T-helper 22 cell (primary cell): ENCODE measurements around the gene SLC5A7.

Experiments used
- DNase-seq: peaks from one replicate; pipeline ENCODE4 v3.0.0-alpha.2; 2020; ENCODE audit warnings: low read depth

Gene SLC5A7

DNA sequence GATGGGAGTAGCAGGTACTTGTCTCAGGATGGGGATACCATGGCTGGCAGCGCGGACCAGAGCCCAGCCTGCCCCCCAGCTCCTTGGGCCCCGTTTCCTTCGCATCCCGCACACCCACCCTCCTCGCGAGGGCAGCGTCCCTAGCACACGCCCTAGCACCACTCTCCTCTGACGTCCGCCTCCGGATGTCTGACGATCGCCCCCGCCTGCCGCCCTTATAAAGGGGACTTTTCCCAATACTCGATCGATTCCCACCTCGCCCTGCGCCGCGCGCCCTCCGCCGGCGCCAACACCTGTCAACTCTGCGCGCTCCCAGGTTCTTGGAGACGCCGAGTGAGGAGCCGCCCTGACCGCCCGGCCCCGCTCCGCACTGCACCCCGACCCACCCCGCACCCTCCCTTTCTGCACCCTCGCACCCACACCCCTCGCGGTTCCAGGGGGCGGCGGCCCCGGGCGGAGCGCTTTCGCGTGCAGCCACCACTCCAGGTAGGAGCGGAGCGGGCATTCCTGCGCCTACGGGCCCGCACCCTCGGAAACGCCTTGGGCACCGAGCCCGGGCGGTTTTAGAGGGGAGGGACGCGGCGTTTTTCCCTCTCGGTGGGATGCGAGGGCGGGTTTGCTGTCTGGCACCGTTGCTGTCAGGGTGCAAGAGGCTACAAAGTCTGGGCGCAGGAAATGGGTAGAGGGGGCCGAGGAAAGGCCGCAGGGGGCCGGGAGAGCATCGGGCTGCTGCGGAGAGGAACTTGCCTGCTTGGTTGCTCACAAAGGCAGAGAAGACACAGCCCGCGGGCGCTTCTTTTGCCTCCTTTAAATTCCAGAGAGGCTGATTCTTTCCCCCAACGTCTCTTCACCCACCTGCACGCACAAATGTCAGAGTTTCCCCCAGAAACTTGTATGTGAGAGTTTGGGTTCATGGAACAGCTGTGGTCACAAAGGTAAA lies at the start of gene SLC5A7:
Gene SLC5A7, plus strand, starts transcription at position 247 of the 940 bp plus-strand sequence. CDS start 1,632 bp downstream, outside the sequence.
- DNase-seq, result no peak

DNA sequence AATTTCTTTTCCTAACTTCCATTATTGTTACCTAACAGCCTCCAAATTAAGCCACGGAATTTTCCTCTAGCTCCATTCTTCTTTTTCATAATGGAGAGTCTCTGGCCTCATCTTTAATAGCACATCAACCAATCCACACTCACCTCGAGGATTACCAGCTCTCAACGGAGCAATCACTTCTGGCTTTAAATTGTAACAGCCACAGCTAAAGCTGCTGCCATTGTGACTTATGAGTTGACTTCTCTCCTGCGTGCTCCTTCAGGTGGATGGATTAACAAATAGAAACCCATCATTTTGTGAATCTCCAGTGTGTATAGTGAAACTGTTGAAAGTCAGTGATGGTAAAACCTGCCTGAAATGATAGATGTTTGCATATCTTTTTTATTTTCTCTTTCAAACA lies 24.9 kb upstream of the SLC5A7 start:
- no peak for DNase-seq

DNA sequence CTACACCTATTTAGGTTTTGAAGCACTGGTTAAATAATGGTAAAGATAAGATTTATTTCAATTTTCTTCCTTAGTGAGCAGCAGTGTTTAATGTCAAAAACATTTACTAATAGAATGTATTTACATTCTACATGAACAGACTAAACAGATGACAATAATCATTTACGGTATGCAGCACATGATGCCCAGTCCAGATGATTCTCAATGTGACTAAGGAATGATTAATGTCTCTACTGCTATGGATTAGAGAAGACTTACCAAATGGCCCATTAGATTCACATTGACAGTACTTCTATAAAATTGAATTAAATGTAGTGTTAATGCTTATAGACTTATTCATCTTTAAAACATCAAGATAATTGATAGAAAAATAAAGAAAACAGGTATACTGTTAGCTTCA lies 22.1 kb upstream of the SLC5A7 start:
- no peak for DNase-seq

DNA sequence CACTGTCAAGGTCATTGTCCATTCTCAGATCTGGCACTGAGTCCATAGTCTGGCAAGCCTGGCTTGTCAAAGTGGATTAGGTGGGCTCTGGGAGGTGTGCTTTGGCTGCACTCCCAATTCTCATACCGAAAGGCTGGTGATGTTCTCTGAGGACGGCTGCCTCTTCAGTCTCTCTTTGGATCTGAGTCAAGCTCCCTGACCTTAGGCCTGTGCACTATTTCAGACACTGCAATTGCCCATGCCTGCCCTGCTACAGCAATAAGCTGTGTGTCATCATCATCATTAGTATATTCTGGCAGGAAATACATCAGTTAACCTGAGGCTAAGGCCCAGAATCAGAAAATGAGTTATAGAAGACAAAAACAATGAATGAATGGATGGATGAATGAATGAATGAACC lies 1.6 kb upstream of the SLC5A7 start:
- DNase-seq, result no peak

DNA sequence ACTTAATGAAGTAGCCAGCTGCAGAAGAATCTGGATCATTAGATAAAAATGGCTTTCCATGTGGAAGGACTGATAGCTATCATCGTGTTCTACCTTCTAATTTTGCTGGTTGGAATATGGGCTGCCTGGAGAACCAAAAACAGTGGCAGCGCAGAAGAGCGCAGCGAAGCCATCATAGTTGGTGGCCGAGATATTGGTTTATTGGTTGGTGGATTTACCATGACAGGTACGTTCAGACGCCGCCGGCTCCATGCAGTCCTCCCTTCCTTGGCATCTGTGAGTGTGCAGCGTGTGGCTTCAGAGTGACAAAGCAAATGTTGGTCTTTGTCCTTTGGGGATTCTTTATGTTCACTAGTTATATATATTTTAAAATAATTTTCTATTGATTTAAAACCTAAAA lies 1.8 kb downstream of the SLC5A7 start:
- no peak for DNase-seq

DNA sequence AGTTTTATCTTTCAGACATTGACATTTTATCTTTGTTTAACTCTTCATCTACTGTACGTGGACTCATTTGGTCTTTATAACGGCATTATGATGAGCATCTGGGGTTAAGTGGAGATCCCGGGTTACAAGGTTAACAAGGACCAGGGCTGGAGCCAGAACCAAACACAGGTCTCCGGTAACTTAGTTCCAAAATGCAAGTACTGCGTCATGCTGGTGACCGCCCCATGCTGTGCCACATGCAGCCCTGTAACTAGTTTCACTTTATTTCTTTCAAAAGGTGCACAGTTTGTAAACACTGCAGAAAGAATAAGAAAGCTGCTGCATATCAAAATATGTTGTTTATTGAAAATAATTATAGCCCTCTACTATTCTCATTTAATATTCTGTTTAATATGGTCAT lies 3.1 kb downstream of the SLC5A7 start:
- no peak for DNase-seq

DNA sequence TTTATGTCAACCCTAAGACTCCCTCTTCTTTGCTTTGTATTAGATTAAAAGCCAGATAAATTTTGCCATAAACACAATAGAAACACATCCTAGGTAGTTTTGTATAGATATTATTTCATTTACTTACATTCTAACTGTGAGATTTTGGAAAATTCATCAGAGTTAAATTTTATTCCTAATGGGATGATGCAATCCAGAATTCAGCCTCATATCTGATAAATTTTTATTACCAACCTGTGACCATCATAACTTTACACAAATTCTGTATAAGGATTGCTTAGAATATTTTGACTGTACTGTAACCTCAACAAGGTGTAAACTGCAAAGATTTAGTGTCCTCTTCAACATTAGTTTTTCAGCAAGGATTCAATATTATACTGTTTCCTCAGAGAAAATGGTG lies 4.4 kb downstream of the SLC5A7 start:
- DNase-seq, result no peak

DNA sequence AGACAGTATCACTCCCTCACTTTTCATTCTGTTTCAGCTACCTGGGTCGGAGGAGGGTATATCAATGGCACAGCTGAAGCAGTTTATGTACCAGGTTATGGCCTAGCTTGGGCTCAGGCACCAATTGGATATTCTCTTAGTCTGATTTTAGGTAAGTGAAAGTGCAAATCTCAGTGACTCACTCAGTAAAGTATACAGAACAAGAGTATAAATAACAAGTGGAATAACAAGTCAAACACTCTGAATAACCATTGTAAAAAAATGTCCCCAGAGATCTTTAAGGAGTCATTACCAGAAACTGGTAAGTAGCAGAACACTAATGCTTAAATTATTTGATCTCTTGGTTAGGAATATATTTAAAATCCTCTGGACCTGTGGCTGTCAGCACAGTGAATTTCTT lies 5.7 kb downstream of the SLC5A7 start:
- no peak for DNase-seq

DNA sequence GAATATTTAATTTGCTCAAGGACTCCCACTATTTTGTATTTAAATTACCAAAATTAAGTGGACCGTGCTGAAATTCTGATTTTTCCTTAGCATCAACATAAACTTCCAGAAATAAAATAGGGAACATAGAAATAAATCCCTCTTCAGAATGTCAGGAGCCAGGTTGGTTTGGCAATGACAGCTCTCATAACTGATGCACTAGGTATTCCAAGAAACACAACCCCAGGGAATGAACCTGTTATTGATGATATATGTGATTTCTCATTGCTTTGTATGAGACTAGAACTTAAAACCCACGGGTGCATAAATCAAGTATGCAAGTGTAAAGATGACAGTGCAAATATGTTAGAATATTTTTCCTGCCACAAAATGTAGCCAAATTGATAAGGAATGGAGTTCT lies 12.8 kb downstream of the SLC5A7 start:
- DNase-seq, result no peak

DNA sequence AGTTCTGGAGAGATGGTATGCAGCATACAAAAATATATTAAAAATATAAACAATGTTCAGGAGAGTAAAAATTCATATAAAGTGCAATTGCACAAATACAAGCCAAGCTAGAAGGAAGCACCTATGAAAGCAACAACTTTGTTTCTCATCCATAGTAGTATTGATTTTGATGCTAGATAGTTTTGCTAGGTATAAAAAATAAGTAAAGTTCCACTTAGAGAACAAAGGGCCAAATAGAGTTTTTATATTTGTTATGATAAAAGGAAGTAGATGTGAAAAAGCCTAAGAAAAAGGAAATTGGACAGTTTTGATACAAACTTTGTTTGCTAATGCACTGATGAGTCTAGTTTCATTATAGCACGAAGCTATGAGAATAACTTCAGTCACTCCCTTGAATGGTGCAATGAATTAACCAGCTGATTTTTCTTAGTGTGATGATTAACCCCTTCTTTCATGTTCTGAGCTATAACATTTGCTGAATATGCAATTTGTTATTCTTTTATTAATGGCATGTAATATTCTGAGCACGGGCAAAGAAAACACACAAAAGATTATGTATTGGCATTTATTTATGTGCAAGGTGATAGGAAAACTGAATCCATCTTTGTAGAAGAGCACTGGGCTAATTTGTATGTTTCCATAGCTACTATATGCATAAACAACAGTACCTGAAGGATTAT lies 24.7 kb downstream of the SLC5A7 start:
- DNase-seq, result no peak

DNA sequence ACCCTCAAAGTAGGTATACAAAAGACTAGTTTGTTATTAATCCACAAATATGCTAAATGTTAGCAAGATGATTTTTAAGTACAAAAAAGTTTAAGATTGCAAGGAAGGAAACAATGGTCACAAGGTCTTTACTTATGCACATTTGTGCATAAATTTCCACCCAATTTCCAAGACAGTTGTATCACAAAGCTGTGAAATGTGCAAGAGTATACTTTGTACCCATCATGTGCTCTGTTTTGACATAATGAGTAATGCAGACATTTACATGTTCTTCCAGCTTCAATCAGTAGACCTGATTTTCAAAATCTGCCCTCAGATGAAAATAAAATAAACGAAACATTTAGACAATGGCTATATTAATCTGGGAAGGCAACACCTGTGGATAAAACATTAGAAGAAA lies 27.0 kb downstream of the SLC5A7 start:
- DNase-seq, result no peak

DNA sequence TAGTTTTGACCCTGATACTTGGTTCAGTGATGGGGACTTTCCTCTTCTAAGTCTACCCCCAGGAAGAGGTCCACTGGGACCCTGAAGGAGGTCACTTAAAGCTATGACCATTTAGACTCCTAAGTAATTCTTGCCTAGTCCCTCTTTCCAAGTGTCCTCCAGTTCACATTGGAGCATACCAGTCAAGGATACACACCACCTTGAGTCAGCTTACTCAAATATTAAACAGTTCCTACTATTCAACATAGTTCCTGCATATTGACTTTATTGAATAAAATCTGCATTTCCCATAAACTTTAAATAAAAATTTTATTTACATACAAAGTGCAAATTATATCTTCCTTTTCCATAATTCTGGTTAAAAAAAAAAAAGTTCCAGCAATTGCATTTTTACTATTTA lies 36.3 kb downstream of the SLC5A7 start:
- no peak for DNase-seq

DNA sequence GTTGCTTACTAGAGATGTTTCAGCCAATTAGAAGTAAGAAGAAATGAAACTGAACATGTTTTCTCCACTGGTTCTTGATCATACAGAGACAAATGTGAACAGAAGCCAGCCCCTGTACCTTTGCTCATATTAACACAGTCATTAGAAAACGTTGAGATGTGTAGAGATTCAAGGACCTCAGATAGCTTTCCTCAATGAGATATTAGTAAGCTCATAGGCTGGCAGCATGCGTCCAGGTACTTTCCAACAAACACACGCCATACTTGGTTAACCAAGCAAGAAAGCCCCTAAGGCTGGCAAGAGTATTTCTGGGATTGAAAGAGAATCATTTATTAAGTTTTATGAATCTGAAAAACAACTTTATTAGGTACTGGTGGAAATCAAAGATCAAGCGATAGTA lies 37.5 kb downstream of the SLC5A7 start:
- no peak for DNase-seq

DNA sequence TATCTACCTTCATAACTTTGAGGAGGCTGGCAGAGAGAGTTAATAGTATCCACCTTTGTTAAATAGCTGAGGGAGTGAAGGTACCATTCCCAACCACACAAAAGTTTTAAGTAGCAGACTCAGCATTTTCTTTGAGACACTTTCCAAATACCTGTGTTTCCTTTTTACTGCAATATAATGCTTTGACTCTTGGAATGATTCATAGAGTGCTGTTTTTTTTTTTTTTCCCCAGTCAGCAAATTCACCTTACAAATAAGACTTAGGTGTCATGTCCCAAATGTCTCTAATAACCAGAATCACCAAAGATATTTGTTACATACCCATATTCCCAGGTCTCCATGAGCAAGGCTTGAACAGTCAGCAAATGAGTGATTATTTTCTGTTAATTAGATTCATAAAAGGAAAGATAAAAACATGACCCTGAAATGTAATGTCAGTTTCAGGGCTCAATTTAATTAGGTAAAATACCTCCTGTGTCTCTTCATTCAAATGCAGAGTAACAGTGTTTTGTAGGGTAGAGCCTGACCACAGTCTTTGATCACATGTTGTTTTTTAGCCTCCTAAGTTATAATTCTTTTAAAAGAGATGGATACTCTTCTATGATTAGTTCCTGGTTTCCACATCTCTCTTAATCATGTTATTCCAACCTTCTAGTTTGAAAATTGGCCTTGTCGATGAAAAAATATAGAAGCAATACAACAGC lies 39.9 kb downstream of the SLC5A7 start:
- no peak for DNase-seq

DNA sequence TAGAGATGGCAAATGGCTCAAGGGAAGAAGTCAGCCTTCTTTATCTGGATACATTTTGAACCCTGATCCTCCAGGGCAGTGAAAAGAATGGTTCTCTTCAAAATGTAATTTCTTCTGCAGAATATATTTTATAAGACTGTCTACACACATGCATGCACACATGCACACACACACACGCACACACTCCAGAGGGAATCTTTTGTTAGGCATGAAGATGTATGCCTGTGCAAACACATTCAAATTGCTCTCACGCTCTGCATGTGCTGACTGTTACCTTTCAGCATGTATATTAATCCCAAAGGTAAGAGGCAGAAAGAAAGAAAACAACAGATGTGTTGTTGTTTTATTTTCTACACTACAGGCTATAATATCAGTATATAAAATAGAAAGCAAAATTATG lies 43.2 kb downstream of the SLC5A7 start:
- DNase-seq, result no peak

DNA sequence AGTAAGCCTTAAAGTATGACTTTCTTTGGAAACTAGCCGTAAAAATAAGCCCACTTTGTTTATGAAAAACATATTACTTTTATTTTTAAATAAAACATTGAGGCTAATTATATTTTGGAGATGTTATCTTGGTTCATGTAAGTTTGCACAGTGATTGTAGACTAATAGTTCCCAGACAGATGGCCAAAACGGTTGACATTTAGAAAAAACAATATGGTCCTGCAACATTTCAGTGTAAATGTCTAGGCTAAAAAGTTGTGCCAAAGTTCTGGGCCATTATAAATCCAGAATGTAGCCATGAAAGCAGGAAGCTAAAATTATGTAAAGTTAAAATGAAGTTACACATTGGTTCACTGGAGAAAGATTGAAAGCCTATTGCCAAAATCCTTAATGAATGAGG lies 43.6 kb downstream of the SLC5A7 start:
- no peak for DNase-seq

DNA sequence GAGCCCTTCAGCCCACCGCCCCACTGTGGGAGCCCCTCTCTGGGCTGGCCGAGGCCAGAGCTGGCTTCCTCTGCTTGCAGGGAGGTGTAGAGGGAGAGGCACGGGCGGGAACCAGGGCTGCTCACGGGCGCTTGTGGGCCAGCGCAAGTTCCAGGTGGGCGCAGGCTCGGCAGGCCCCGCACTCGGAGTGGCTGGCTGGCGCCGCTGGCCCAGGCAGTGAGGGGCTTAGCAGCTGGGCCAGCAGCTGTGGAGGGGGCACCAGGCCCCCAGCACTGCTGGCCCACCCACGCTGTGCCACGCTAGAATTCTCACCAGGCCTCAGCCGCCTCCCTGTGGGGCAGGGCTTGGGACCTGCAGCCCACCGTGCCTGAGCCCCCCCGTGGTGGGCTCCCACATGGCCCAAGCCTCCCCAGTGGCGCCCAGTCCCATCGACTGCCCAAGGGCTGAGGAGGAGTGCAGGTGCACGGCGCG lies 45.2 kb downstream of the SLC5A7 start:
- no peak for DNase-seq

DNA sequence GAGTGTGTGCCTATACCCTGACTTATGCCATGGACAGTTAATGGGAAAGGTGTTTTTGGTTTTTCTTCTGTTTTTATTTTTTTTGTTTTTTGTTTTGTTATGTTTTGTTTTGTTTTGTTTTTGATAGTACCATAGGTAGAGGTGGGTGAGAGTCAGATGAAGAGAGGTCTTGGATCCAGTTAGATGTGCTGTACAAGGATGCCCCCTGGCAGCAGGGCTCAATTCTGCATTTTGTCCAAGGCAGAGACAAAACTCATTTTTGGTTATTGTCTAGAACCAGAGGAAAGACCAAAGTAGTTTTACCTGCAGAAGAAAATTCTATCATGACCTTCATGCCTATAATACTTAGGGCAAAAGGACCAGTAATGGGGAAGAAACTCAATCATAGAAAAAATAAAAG lies 48.5 kb downstream of the SLC5A7 start:
- no peak for DNase-seq

DNA sequence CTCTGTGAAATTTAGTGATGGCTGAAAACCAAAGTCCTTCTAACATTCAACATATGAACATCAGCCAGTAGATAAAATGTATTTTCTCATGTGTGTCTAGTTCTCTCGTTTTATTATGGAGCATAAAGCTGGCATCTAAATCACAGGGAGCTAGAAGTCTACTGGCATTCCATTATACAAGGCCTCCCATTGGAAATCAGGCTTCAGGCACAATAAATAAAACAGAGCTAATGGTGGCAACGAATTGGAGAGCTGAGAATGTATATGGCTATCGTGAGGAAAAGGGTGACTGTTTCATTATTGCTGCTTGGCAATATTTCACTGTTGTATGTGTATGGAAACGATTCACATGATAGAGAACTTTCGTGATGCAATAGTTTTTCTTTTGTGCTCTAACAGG lies 62.4 kb downstream of the SLC5A7 start:
- DNase-seq, result no peak

DNA sequence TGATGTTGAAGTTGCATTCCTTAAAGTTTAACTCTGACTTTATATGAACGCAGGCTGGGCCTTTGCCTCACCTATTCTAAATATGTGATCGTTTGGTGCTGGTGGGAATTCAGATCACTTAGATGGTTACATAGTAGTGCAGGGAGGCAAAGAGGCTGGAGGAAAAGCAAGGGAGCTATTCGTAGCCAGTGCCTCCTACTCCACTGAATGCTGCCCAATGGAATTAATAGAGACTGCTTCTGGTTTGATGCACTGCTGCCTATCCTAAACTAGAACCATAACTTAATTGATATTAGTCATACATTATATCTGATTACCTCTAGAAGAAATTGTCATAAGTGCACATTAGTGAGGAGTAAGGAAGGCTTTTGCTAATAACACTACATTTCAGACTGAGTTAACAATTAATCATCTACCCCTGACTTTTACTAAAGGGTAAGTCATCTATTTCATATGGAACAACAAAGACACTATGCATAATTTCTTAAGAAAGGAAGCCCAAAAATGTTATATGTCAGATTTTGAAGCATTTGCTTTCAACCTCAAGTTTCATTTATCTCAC lies 72.3 kb downstream of the SLC5A7 start:
- no peak for DNase-seq

DNA sequence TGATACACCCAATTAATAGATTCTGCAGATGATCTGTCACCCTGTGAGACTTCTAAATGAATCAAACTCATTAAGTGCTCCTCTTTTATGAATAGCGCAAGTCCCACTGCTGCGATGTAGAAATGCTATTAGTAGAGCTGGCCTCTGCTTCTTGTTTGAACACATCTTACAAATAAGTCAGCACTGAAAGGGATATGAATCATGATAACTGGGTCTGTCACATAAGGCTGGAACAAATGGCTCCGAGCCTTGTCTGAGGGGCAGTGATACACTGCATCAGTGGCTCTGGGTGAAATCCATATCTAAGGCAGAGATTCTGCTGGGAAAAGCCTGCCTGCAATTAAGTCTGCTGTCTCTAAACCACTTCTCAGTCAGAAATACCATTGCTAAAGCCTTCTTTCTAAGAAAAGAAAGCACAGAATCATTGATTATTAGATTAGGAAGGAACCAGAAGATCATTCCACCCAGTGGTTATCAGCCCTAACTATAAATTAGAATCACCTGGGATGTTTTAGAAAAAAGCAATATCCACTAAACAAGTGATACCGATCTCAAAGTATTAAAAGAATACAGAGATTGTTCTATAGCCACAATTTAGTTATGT lies 75.2 kb downstream of the SLC5A7 start:
- DNase-seq, result no peak
